ENCODE data around the gene MCUB. TPM values are rescaled to one million over a fixed set of nuclear protein-coding genes. Genes with fewer than 3 reads are reported as not detected.

Gene MCUB
- polyA plus RNA-seq, 1 donor from 2014 or later: 3.9 TPM

DNA sequence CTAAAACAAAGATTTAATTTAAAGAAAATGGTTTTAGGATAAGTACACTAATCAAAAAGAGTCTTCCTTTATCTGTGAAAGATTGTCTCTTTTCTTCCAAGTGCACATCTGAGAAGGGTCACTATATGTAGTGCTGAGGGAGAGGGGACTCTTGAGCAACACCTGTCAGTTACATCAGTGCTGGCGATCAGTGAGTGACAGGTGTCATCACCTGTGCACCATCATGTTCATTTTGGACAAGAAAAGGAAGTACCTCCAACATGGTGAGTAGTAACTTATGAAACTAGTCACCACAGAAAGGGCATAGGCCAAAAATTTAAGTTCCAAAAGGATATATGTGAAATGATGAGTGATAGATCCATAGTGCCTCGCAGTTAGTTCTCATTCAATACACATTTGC, 55.7 kb downstream of the MCUB start:
- H3F3A ChIP-seq (ENCODE audit: insufficient read depth, low read length, poor library complexity, severe bottlenecking): no peaks in the 10 kb centered on the region
- no peaks in the 10 kb centered on the region for H4K20me1 ChIP-seq (ENCODE audit: insufficient read depth)
- no peaks in the 10 kb centered on the region for H3K9me2 ChIP-seq (ENCODE audit: insufficient read depth, low read length)
- H3K27me3 ChIP-seq (ENCODE audit: insufficient read depth, low read depth, low read length): no peaks in the 10 kb centered on the region
- H3K36me3 ChIP-seq (ENCODE audit: insufficient read depth, low read length): no peaks in the 10 kb centered on the region
- H2AFZ ChIP-seq (ENCODE audit: low read depth, low read length): no peak overlapping the region
- no peaks in the 10 kb centered on the region for H3K79me2 ChIP-seq (replicated peaks; ENCODE audit: insufficient read depth, low read length)
- H3K27ac ChIP-seq (ENCODE audit: low read length): no peak overlapping the region
- H3K9ac ChIP-seq (ENCODE audit: low read length): no peak overlapping the region
- no peak for TF ChIP-seq SMC3 (conservative IDR thresholded peaks at IDR 0.05; ENCODE audit: poor library complexity)
- no peak for TF ChIP-seq TAF1 (IDR thresholded peaks at IDR 0.05; ENCODE audit: low read depth)
- TF ChIP-seq, protein P1, sequence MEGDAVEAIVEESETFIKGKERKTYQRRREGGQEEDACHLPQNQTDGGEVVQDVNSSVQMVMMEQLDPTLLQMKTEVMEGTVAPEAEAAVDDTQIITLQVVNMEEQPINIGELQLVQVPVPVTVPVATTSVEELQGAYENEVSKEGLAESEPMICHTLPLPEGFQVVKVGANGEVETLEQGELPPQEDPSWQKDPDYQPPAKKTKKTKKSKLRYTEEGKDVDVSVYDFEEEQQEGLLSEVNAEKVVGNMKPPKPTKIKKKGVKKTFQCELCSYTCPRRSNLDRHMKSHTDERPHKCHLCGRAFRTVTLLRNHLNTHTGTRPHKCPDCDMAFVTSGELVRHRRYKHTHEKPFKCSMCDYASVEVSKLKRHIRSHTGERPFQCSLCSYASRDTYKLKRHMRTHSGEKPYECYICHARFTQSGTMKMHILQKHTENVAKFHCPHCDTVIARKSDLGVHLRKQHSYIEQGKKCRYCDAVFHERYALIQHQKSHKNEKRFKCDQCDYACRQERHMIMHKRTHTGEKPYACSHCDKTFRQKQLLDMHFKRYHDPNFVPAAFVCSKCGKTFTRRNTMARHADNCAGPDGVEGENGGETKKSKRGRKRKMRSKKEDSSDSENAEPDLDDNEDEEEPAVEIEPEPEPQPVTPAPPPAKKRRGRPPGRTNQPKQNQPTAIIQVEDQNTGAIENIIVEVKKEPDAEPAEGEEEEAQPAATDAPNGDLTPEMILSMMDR (IDR thresholded peaks at IDR 0.05; ENCODE audit: poor library complexity, severe bottlenecking): no peak
- no peak for TF ChIP-seq EZH2 (IDR thresholded peaks at IDR 0.05; ENCODE audit: borderline replicate concordance, insufficient read depth, low read length, poor library complexity, severe bottlenecking)
- TF ChIP-seq MXI1 (conservative IDR thresholded peaks at IDR 0.05; ENCODE audit: poor library complexity, severe bottlenecking): no peak
- TF ChIP-seq POLR2AphosphoS5 (IDR thresholded peaks at IDR 0.05): no peak
- TF ChIP-seq, protein P2, sequence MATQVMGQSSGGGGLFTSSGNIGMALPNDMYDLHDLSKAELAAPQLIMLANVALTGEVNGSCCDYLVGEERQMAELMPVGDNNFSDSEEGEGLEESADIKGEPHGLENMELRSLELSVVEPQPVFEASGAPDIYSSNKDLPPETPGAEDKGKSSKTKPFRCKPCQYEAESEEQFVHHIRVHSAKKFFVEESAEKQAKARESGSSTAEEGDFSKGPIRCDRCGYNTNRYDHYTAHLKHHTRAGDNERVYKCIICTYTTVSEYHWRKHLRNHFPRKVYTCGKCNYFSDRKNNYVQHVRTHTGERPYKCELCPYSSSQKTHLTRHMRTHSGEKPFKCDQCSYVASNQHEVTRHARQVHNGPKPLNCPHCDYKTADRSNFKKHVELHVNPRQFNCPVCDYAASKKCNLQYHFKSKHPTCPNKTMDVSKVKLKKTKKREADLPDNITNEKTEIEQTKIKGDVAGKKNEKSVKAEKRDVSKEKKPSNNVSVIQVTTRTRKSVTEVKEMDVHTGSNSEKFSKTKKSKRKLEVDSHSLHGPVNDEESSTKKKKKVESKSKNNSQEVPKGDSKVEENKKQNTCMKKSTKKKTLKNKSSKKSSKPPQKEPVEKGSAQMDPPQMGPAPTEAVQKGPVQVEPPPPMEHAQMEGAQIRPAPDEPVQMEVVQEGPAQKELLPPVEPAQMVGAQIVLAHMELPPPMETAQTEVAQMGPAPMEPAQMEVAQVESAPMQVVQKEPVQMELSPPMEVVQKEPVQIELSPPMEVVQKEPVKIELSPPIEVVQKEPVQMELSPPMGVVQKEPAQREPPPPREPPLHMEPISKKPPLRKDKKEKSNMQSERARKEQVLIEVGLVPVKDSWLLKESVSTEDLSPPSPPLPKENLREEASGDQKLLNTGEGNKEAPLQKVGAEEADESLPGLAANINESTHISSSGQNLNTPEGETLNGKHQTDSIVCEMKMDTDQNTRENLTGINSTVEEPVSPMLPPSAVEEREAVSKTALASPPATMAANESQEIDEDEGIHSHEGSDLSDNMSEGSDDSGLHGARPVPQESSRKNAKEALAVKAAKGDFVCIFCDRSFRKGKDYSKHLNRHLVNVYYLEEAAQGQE (IDR thresholded peaks at IDR 0.05; ENCODE audit: borderline replicate concordance): no peak
- TF ChIP-seq EP300 (conservative IDR thresholded peaks at IDR 0.05; ENCODE audit: poor library complexity, severe bottlenecking): no peak
- TF ChIP-seq RAD21 (conservative IDR thresholded peaks at IDR 0.05): no peak
- no peaks in the 10 kb centered on the region for H3K9me3 ChIP-seq (ENCODE audit: low read length)
- no peak overlapping the region for H3K4me2 ChIP-seq (ENCODE audit: low read length)
- H3K4me3 ChIP-seq (ENCODE audit: low read length): no peak overlapping the region

DNA sequence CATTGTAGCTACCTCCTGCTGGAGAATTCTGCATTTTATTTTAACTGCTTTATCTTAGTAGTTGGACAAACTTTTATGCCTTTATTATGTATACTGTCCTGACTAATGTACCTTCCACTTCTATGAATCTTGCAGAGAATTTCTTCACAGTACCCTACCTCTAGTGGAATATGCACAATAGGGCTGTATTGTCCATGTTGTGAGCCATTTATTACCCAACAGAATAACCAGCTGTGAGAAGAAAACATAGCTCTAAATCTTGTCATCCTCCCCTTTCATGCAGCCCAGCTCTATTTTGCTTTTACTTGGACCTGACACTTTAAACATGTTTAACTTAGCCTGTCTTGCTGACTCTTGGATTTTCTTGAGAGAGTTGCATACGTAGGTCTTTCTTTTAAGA, 56.2 kb downstream of the MCUB start:
- Histone ChIP-seq H3K9ac (ENCODE audit: low read length) (no peak overlapping the region), H3K4me2 (ENCODE audit: low read length) (no peak overlapping the region), H3K9me3 (ENCODE audit: low read length) (no peaks in the 10 kb centered on the region), H3K9me2 (ENCODE audit: insufficient read depth, low read length) (no peaks in the 10 kb centered on the region), H3K79me2 (replicated peaks; ENCODE audit: insufficient read depth, low read length) (no peaks in the 10 kb centered on the region), H4K20me1 (ENCODE audit: insufficient read depth) (no peaks in the 10 kb centered on the region), H2AFZ (ENCODE audit: low read depth, low read length) (no peak overlapping the region), H3K36me3 (ENCODE audit: insufficient read depth, low read length) (no peaks in the 10 kb centered on the region), H3K4me3 (ENCODE audit: low read length) (no peak overlapping the region), H3K27me3 (ENCODE audit: insufficient read depth, low read depth, low read length) (no peaks in the 10 kb centered on the region), H3K27ac (ENCODE audit: low read length) (no peak overlapping the region), H3F3A (ENCODE audit: insufficient read depth, low read length, poor library complexity, severe bottlenecking) (no peaks in the 10 kb centered on the region)
- TF ChIP-seq, protein P2 (IDR thresholded peaks at IDR 0.05; ENCODE audit: borderline replicate concordance): no peak
- TF ChIP-seq POLR2AphosphoS5 (IDR thresholded peaks at IDR 0.05) (no peak), EP300 (conservative IDR thresholded peaks at IDR 0.05; ENCODE audit: poor library complexity, severe bottlenecking) (no peak), SMC3 (conservative IDR thresholded peaks at IDR 0.05; ENCODE audit: poor library complexity) (no peak)

Data from neural cell (in vitro differentiated cells).